H9 (cell line): ENCODE data around the gene BACH1. TPM values are rescaled to one million over a fixed set of nuclear protein-coding genes. Genes with fewer than 3 reads are reported as not detected.

Experiments used
- DNase-seq: peaks from one replicate; pipeline ENCODE4 v3.0.0-alpha.2; 2017
- H2AFZ ChIP-seq: one replicate; pipeline ENCODE4 v1.6.1; 2013; ENCODE audit warnings: mild to moderate bottlenecking, low read length, control low read depth, moderate library complexity
- H2AK5ac ChIP-seq: 2 replicates; pipeline ENCODE4 v1.6.1; 2013; ENCODE audit warnings: low read length, control low read depth, mixed read lengths; ENCODE audit not compliant: insufficient read length
- H2BK120ac ChIP-seq: one replicate; pipeline ENCODE4 v1.6.1; 2013; ENCODE audit warnings: low read depth, mild to moderate bottlenecking, low read length, control low read depth, inconsistent platforms; ENCODE audit not compliant: poor library complexity, severe bottlenecking
- H2BK12ac ChIP-seq: 2 replicates; pipeline ENCODE4 v1.6.1; 2013; ENCODE audit warnings: low read length, control low read depth, mixed read lengths, low read depth; ENCODE audit not compliant: insufficient read length
- H2BK15ac ChIP-seq: 2 replicates; pipeline ENCODE4 v1.6.1; 2013; ENCODE audit warnings: low read depth, low read length, control low read depth
- H2BK20ac ChIP-seq: one replicate; pipeline ENCODE4 v1.6.1; 2013; ENCODE audit warnings: low read depth, mild to moderate bottlenecking, low read length, control low read depth, inconsistent platforms; ENCODE audit not compliant: poor library complexity, severe bottlenecking
- H2BK5ac ChIP-seq: 2 replicates; pipeline ENCODE4 v1.6.1; 2013; ENCODE audit warnings: low read length, control low read depth, mixed read lengths; ENCODE audit not compliant: insufficient read length
- H3K14ac ChIP-seq: 2 replicates; pipeline ENCODE4 v1.6.1; 2013; ENCODE audit warnings: low read length, control low read depth; ENCODE audit not compliant: insufficient read depth
- H3K18ac ChIP-seq: 2 replicates; pipeline ENCODE4 v1.6.1; 2013; ENCODE audit warnings: low read depth, mild to moderate bottlenecking, mixed read lengths, low read length, control low read depth; ENCODE audit not compliant: insufficient read length
- H3K23ac ChIP-seq: 2 replicates; pipeline ENCODE4 v1.6.1; 2013; ENCODE audit warnings: low read length, control low read depth, mixed read lengths, low read depth; ENCODE audit not compliant: insufficient read length
- H3K23me2 ChIP-seq: 2 replicates; pipeline ENCODE4 v1.6.1; 2013; ENCODE audit warnings: low read depth, mild to moderate bottlenecking, mixed read lengths, low read length, control low read depth; ENCODE audit not compliant: insufficient read length, poor library complexity, severe bottlenecking
- H3K27ac ChIP-seq: 2 replicates; pipeline ENCODE4 v1.5.1; 2013; ENCODE audit warnings: low read length, control low read depth, mixed read lengths, low read depth; ENCODE audit not compliant: insufficient read length
- H3K27me3 ChIP-seq: 2 replicates; pipeline ENCODE4 v1.6.1; 2013; ENCODE audit warnings: low read length, control low read depth, inconsistent platforms; ENCODE audit not compliant: insufficient read depth
- H3K4ac ChIP-seq: 2 replicates; pipeline ENCODE4 v1.6.1; 2013; ENCODE audit warnings: low read depth, mild to moderate bottlenecking, control low read depth, inconsistent platforms, low read length, moderate library complexity
- H3K4me1 ChIP-seq: 2 replicates; pipeline ENCODE4 v1.6.1; 2013; ENCODE audit warnings: low read length, control low read depth, inconsistent platforms; ENCODE audit not compliant: insufficient read depth
- H3K4me2 ChIP-seq: 2 replicates; pipeline ENCODE4 v1.6.1; 2013; ENCODE audit warnings: low read length, control low read depth, mixed read lengths; ENCODE audit not compliant: insufficient read length, insufficient read depth
- H3K56ac ChIP-seq: 2 replicates; pipeline ENCODE4 v1.6.1; 2013; ENCODE audit warnings: low read depth, mild to moderate bottlenecking, mixed read lengths, low read length, control low read depth; ENCODE audit not compliant: insufficient read length
- H3K79me1 ChIP-seq: 2 replicates; pipeline ENCODE4 v1.6.1; 2013; ENCODE audit warnings: low read depth, mild to moderate bottlenecking, moderate library complexity, low read length, control low read depth, inconsistent platforms; ENCODE audit not compliant: insufficient read depth, poor library complexity, severe bottlenecking
- H3K79me2 ChIP-seq: 2 replicates; pipeline ENCODE4 v1.6.1; 2013; ENCODE audit warnings: low read length, control low read depth, inconsistent platforms; ENCODE audit not compliant: insufficient read depth
- H3K9ac ChIP-seq: 2 replicates; pipeline ENCODE4 v1.6.1; 2013; ENCODE audit warnings: low read length, control low read depth, mixed read lengths; ENCODE audit not compliant: insufficient read length; ENCODE audit errors: extremely low read depth
- H3K9me3 ChIP-seq: one replicate; pipeline ENCODE4 v1.6.1; 2013; ENCODE audit warnings: low read depth, low read length, inconsistent platforms; ENCODE audit not compliant: control insufficient read depth
- H3T11ph ChIP-seq: one replicate; pipeline ENCODE4 v1.6.1; 2013; ENCODE audit warnings: mild to moderate bottlenecking, low read length, control low read depth, inconsistent platforms
- H4K20me1 ChIP-seq: one replicate; pipeline ENCODE4 v1.6.1; 2013; ENCODE audit not compliant: control insufficient read depth, insufficient read length, insufficient read depth
- H4K5ac ChIP-seq: 2 replicates; pipeline ENCODE4 v1.6.1; 2013; ENCODE audit warnings: low read depth, mild to moderate bottlenecking, mixed read lengths, low read length, control low read depth; ENCODE audit not compliant: insufficient read length
- H4K8ac ChIP-seq: replicated peaks from 2 replicates; pipeline ENCODE4 v1.6.1; 2013; ENCODE audit warnings: low read length, control low read depth, mixed read lengths, low read depth; ENCODE audit not compliant: insufficient read length
- H4K91ac ChIP-seq: 2 replicates; pipeline ENCODE4 v1.6.1; 2013; ENCODE audit warnings: low read depth, mild to moderate bottlenecking, moderate library complexity, mixed read lengths, low read length, control low read depth; ENCODE audit not compliant: insufficient read length
- H3K27ac Mint-ChIP-seq, 3 experiments: 2 replicates in 2 of 3; 3 replicates in 1 of 3; pipeline ENCODE4 v1.8.0; 2020 to 2021; ENCODE audit warnings: mixed read lengths in 3 of 3, mild to moderate bottlenecking in 1 of 3, moderate library complexity in 1 of 3
- H3K27me3 Mint-ChIP-seq: 2 replicates; pipeline ENCODE4 v1.8.0; 2021; ENCODE audit warnings: low read depth, mild to moderate bottlenecking, moderate library complexity, mixed read lengths
- H3K36me3 Mint-ChIP-seq, 3 experiments: 2 replicates in 2 of 3; 3 replicates in 1 of 3; pipeline ENCODE4 v1.8.0; 2020 to 2021; ENCODE audit warnings: low read depth in 3 of 3, mixed read lengths in 3 of 3; ENCODE audit not compliant: insufficient read depth in 1 of 3
- H3K4me1 Mint-ChIP-seq, 2 experiments: 2 replicates each; pipeline ENCODE4 v1.8.0; 2020; ENCODE audit warnings: mixed read lengths in 2 of 2
- H3K4me3 Mint-ChIP-seq, 2 experiments: 2 replicates in 1 of 2; 3 replicates in 1 of 2; pipeline ENCODE4 v1.8.0; 2020 to 2021; ENCODE audit warnings: mild to moderate bottlenecking in 2 of 2, mixed read lengths in 2 of 2, moderate library complexity in 1 of 2
- H3K9me3 Mint-ChIP-seq, 2 experiments: 2 replicates in 1 of 2; 3 replicates in 1 of 2; pipeline ENCODE4 v1.8.0; 2020; ENCODE audit warnings: mild to moderate bottlenecking in 2 of 2, mixed read lengths in 2 of 2, moderate library complexity in 1 of 2
- CTCF ChIP-seq: fragments of 200-600 bp; sonication (generic); conservative IDR thresholded peaks from 3 replicates; pipeline ENCODE4 v1.8.0; 2021; ENCODE audit warnings: antibody characterized with exemption, mild to moderate bottlenecking
- WGBS: extraction: QIAGEN DNeasy Blood & Tissue Kit; methylation state at CpG from one replicate; pipeline ENCODE4 v1.1.7; 2013; ENCODE audit warnings: missing lambda C conversion rate, low lambda C conversion rate, mixed read lengths; ENCODE audit not compliant: insufficient read length; ENCODE audit errors: extremely low coverage; 5-methylcytosine and 5-hydroxymethylcytosine counted together
- total RNA-seq: library from RNA; stranded (reverse); gene quantifications from 2 replicates; pipeline ENCODE4 v1.2.1, GENCODE V29; 2021

BACH1 gene
- total RNA-seq, 1 experiment from 2014 or later, result 42.4 TPM

DNA sequence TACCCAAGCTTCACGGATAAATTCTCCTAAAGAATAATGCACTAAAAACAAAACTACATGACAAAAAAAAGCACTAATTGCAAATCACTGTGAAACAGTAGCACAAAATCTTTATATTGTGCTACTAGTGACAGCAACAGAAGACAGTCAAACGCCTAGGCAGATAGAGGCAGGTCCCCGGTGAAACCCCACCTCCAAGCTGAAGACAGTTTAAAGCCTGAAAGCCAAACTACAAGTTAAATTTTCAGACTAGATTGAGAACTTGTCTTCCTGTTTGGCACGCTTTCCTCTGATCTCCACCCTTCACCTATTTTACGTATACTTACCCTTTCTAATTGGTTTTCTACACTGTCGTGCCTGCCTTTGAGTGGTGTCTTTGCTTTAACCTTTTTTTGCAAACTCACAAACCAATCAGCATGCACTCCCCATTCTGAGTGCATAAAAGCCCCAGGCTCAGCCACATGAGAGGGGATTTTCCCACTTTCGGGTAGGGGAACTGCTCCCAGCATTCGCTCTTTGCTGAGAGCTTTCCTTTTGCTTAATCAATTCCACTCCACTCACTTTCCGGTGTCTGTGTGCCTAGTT is 3.6 kb upstream of the BACH1 start:
- no peak overlapping the region for H4K5ac ChIP-seq
- H3K79me1 ChIP-seq, result no peaks in the 10 kb centered on the region
- no peak overlapping the region for H3K27ac Mint-ChIP-seq
- H3K27ac ChIP-seq, result no peak overlapping the region
- H4K20me1 ChIP-seq, result no peaks in the 10 kb centered on the region
- H3K9me3 Mint-ChIP-seq, result peaks cover 2 to 17% of the 10 kb centered on the region in 2 experiments; a peak in 2 of 5 replicates
- H3K4ac ChIP-seq, result no peak overlapping the region
- no peak overlapping the region for H2BK120ac ChIP-seq
- no CpG with 5 or more reads among the region's 9 CpGs for WGBS
- DNase-seq, result no peak
- no peak overlapping the region for H3K14ac ChIP-seq
- TF ChIP-seq CTCF, result no peak
- no peaks in the 10 kb centered on the region; the same call in 1 of the 2 replicates for H3K4me1 ChIP-seq
- H2BK20ac ChIP-seq, result no peak overlapping the region
- no peak overlapping the region for H3K56ac ChIP-seq
- H3K9ac ChIP-seq, result no peak overlapping the region
- H2BK12ac ChIP-seq, result no peak overlapping the region
- H3K23me2 ChIP-seq, result peaks cover 10% of the 10 kb centered on the region
- H3K18ac ChIP-seq, result no peak overlapping the region
- H2BK15ac ChIP-seq, result no peak overlapping the region
- H3K36me3 Mint-ChIP-seq, result peaks cover 0 to 10% (median 5%) of the 10 kb centered on the region in 3 experiments; a peak in 3 of 7 replicates
- H3K9me3 ChIP-seq, result no peaks in the 10 kb centered on the region
- H4K91ac ChIP-seq, result no peak overlapping the region
- no peak overlapping the region for H3K4me3 Mint-ChIP-seq
- H2AK5ac ChIP-seq, result no peak overlapping the region
- no peak overlapping the region for H3T11ph ChIP-seq
- H3K4me1 Mint-ChIP-seq, result peaks cover 7 to 22% of the 10 kb centered on the region in 2 experiments
- peaks cover 2% of the 10 kb centered on the region; the same call in 1 of the 2 replicates for H3K79me2 ChIP-seq
- peaks cover 20% of the 10 kb centered on the region for H3K27me3 Mint-ChIP-seq
- H4K8ac ChIP-seq, result no peak overlapping the region
- H3K4me2 ChIP-seq, result no peak overlapping the region
- no peak overlapping the region for H3K23ac ChIP-seq
- no peak overlapping the region for H2AFZ ChIP-seq
- no peaks in the 10 kb centered on the region; the same call in 1 of the 2 replicates for H3K27me3 ChIP-seq
- H2BK5ac ChIP-seq, result no peak overlapping the region
